Hematopoietic multipotent progenitor cell treated with erythropoietin and hydrocortisone succinate and interleukin-3 and kit ligand, for 6 days (in vitro differentiated cells): Measurements from ENCODE around the gene ERCC3.
"Not testable (repeated sequence)": the region's sequence is repeated elsewhere in the genome, so short reads cannot be mapped to it uniquely, and the experiment has no call there.

ENCODE experiments used
- DNase-seq: peaks from one replicate; pipeline ENCODE4 v3.0.0-alpha.2; 2015

ERCC3 gene

GRCh38 chr2:127225186-127225960 is 68.6 kb downstream of the ERCC3 start:
- DNase-seq: no peak

DNA sequence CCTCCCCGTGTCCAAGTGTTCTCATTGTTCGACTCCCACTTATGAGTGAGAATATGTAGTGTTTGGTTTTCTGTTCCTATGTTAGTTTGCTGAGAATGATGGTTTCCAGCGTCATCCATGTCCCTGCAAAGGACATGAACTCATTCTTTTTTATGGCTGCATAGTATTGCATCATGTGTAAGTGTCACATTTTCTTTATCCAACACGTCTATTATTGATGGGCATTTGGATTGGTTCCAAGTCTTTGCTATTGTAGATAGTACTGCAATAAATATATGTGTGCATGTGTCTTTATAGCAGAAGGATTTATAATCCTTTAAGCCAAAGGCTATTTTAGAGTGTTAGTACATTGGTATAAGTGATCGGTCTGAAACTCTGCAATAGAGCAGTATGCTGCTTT is 69.8 kb downstream of the ERCC3 start:
- not testable (repeated sequence) for DNase-seq

DNA sequence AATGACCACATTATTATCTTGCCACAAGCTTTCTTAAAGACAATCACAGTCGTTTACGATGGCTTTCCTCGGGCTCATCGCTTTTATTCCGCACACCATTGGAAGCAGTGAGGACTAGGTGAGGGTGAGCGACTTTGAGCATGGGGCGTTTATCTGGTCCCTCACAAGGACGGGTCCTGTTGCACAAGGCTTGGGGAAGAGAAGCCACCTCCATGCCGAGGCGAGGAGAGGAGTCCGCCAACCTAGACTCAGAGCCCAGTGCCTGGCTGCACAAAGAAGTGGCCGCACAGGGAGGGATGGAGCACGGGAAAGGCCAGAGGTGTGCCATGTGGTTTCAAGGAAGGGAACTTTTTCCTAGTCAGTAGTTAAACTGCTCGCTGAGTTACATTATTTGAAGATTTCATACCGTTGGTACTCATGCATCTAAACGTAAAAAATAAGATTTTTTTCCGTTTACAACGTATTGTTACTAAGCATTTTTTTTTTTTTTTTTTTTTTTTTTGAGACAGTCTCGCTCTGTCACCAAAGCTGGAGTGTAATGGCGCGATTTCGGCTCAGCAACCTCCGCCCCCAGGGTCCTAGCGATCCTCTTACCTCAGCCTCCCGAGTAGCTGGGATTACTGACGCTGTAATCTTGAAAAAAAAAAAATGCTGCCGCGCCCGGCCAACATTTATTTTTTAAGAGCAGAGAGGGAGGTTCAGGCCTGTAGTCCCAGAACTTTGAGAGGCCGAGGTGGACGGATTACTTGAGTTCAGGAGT is 73.0 kb downstream of the ERCC3 start:
- DNase-seq: peak; percentile 10

DNA sequence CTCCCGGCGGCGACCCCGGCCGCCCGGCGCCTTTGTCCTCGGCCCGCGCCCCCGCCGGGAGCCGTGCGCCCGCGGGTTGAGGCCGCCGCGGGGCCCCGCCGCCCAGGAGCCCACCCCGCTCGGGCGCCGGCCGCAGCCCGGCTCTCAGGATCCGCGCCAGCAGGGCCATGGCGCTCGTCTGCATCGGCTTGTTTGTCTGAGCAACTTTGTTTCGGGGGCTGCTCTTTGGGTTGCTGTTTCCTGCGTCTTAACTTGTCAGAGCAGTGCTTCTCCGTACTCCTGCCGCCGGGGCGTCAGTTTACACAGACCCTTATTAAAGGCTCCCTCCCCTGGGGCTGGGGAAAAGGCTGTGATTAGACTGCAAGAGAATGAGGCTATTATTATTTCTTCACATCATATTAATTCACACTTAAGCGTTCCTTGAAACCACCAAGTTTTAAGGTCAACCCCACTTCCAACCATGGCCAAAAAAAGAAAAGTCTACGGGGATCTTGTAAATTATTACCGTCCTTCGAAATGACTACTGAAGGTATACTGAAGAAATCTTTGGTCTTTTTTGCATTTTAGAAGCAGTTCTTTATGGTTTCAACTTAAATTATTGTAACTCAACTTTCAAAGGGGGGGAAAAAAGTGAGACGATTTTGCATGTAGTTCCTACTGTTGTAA is 73.7 kb downstream of the ERCC3 start, which contains the start of gene CYP27C1:
TSS of gene CYP27C1 (minus strand) at position 198 of the 666 bp plus-strand sequence. CDS start at position 169, 29 bp downstream.
- DNase-seq: peak; percentile 11

DNA sequence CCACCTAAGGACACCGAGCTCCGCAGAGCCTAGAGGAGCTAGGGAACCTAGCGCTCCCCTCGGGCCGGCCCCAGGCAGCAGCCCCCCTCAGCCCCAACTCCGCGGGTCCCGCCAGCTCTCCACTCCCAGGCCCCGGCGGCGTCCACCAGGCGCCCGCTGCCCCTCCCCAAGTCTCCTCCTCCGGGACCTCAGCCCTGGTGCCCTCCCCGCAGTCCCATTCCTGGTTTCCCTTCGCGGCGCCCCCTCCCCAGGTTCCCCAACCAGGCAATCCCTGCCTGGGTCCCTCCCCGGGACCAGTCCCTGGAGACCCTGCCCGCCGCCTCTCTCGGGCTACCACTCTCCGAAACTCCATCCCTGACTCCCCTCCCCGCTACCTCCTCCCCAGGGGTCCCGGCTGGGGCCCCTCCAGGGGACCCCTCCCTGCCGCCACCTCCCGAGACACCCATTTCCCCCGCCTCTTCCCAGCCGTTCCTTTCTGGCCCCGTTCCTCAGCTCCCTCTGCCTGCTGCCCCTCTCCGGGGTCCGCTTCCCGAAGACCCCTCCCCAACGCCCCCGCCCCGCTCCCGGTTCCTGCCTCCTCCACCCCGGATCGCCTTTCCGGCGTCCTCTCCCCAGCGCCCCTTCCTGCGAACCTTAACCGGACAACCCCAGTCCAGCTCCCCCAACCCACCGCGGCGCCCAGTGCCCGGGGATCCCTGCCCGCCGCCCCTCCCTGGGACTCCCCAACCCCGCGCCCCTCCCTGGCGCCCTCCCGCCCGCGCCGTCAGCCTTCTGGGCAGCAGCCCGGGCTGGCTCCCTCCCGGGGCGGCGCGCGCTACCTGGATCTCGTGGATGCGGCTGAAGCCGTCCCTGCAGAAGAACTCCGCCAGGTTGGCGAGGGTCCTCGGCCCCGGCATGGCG is 74.5 kb downstream of the ERCC3 start:
- peak; percentile 6 for DNase-seq

DNA sequence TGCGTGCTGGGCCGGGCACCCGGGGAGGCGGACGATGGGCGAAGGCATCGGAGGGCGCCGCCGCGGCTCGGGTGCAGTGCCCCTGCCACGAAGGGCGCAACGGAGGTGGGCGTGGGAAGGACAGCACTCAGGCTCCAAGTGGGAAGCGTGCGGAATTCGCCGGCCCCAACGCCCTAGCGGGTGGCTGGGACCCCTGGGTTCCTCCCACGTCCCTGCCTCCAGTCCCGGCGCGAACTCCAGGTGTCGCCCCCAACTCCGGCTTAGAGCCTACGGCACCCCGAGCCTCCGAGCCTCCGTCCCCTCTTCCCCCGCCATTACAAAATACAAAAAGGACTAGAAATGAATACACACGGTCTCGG is 75.2 kb downstream of the ERCC3 start:
- DNase-seq: no peak

DNA sequence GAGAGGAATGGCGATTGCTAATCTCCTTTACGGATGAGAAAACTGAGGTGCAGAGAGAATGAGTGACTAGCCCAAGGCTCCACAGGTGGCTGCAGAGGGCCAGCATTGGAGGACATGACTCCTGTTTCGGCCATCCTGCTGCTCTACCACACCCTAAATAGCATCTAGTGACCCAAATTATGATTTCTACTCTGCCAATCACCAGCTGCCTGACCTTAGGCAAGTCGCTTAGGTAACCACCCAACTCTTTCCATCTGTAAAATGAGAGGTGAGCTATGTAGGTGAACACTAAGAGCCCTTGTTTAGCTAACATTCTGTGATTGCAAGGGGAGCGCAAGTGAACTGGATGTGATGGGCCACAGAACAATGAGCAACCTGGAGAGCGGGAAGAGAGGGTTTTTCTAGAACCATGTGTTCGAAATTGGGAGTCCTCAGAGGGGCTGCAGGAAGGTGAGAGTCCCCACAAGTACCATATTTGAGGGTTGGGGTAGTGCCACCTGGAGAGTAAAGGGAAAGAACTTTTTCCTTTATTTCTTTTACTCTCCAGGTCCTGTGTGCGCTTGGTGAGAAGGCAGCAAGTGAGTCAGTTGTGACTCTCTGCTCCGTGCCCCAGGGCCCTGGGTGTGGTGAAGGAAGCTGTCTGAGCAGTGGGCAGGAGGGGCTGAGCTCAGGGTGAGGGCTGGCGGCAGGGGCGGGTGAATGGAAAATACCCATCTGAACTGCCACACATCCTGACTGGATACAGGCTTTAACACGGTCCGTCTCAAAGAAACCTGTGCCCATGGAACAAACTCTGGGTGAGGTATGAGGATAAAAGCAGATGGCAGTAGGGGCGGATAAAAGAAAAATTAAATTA is 76.2 kb downstream of the ERCC3 start:
- no peak for DNase-seq

DNA sequence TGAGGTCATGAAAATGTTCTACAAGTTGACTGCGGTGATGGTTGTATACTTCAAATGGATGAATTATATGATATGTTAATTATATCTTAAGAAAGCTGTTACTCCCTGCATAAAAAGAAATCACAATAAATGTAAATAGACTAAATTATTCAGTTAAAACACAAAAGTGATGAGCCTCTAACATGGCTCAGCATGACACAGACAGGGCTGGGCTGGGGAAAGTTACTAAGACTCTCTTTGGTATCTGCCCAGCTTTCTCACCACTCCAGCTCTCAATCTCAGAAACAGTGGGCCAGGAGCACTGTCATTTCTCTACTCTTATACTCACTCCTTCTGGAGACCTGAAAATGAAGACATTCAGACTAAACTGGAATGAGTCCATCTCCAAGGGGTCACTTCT is 77.4 kb downstream of the ERCC3 start:
- DNase-seq: no peak

DNA sequence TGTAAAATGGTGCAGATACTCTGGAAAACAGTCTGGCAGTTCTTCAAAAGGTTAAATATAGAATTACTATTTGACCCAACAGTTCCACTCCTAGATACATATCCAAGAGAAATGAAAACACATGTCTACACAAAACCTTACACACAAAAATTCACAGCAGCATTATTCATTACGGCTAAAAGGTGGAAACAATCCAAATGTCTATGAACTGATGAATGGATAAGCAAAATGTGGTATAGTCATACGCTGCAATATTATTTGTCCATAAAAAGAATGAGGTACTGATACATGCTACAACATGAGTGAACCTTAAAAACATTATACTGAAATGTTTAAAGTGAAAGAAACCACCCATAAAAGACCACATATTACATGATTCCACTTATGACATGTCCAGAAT is 77.8 kb downstream of the ERCC3 start:
- DNase-seq: no peak

DNA sequence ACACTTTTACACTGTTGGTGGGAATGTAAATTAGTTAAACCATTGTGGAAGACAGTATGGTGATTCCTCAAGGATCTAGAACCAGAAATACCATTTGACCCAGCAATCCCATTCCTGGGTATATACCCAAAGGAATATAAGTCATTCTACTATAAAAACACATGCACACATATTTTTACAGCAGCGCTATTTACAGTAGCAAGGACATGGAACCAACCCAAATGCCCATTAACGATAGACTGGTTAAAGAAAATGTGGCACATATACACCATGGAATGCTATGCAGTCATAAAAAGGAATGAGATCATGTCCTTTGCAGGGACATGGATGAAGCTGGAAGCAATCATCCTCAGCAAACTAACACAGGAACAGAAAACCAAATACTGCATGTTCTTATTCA is 79.7 kb downstream of the ERCC3 start:
- not testable (repeated sequence) for DNase-seq

DNA sequence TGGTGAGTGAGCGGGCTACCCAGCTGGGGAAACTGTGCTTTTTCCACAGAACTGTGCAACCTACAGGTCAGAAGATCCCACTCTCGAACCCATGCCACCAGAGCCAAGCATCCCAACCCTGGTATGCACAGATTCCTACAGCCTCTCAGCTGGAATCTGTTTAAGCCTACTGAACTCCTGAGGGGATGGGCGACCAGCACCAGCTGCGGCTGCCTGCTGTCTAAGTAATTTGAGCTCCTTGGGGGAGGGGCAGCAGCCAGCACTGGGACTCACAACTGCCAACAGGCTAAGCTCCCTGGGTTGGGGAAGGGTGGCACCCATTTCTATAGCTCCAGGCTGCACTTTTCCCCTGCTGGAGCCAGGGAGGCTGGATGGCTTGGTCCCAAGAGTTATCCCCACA is 85.6 kb downstream of the ERCC3 start:
- no peak for DNase-seq
